ENCODE data around the gene PIP5K1B. TPM values are rescaled to one million over a fixed set of nuclear protein-coding genes. Genes with fewer than 3 reads are reported as not detected.

PIP5K1B gene
- total RNA-seq, 1 experiment from 2014 or later = 2.5 TPM

- Histone ChIP-seq H2AFZ (ENCODE audit: low read length) (no peak overlapping the region), H2BK15ac (ENCODE audit: low read depth, low read length) (no peak overlapping the region), H2BK20ac (ENCODE audit: low read depth, low read length, poor library complexity, severe bottlenecking) (no peak overlapping the region), H3K14ac (ENCODE audit: insufficient read depth, low read length) (no peak overlapping the region), H3K79me2 (ENCODE audit: insufficient read depth, low read length) (no peaks in the 10 kb centered on the region), H4K5ac (ENCODE audit: insufficient read length, low read depth, low read length) (no peak overlapping the region), H3K4ac (ENCODE audit: low read depth, low read length) (no peak overlapping the region), H2BK12ac (ENCODE audit: insufficient read length, low read depth, low read length) (no peak overlapping the region), H3K56ac (ENCODE audit: insufficient read length, low read depth, low read length) (no peak overlapping the region), H3K18ac (ENCODE audit: insufficient read length, low read depth, low read length) (no peak overlapping the region), H3K23ac (ENCODE audit: insufficient read length, low read depth, low read length) (no peak overlapping the region), H2AK5ac (ENCODE audit: insufficient read length, low read length) (no peak overlapping the region), H2BK5ac (ENCODE audit: insufficient read length, low read length) (no peak overlapping the region), H4K20me1 (ENCODE audit: control insufficient read depth, insufficient read depth, insufficient read length) (no peaks in the 10 kb centered on the region), H2BK120ac (ENCODE audit: low read depth, low read length, poor library complexity, severe bottlenecking) (no peak overlapping the region), H3K4me2 (ENCODE audit: insufficient read depth, insufficient read length, low read length) (no peak overlapping the region), H3K4me1 (ENCODE audit: insufficient read depth, low read length) (no peaks in the 10 kb centered on the region), H3K9ac (ENCODE audit: extremely low read depth, insufficient read length, low read length) (no peak overlapping the region), H3K79me1 (ENCODE audit: insufficient read depth, low read depth, low read length, poor library complexity, severe bottlenecking) (no peaks in the 10 kb centered on the region), H3K27me3 (ENCODE audit: insufficient read depth, low read length) (no peaks in the 10 kb centered on the region), H3K27ac (ENCODE audit: insufficient read length, low read depth, low read length) (no peak overlapping the region), H4K91ac (ENCODE audit: insufficient read length, low read depth, low read length) (no peak overlapping the region), H3T11ph (ENCODE audit: low read length) (no peak overlapping the region), H4K8ac (replicated peaks; ENCODE audit: insufficient read length, low read depth, low read length) (no peak overlapping the region), H3K9me3 (ENCODE audit: control insufficient read depth, low read depth, low read length) (no peaks in the 10 kb centered on the region), H3K23me2 (ENCODE audit: insufficient read length, low read depth, low read length, poor library complexity, severe bottlenecking) (no peaks in the 10 kb centered on the region)
- Mint-ChIP-seq H3K4me3 (no peak overlapping the region), H3K36me3 (ENCODE audit: insufficient read depth in 1 of 3, low read depth in 3 of 3) (no peaks in the 10 kb centered on the region; a peak in 2 of 7 replicates), H3K9me3 (no peaks in the 10 kb centered on the region), H3K27me3 (ENCODE audit: low read depth) (peaks cover 3% of the 10 kb centered on the region), H3K4me1 (no peaks in the 10 kb centered on the region), H3K27ac (no peak overlapping the region)
- DNase-seq = no peak
- WGBS (ENCODE audit: extremely low coverage, insufficient read length, low lambda C conversion rate) = no CpG with 5 or more reads among the region's 1 CpG
- TF ChIP-seq CTCF (conservative IDR thresholded peaks at IDR 0.05) = no peak
Observed at GRCh38 chr9:68932458-68932857, 227.4 kb downstream of the PIP5K1B start.
